SK-N-SH (cell line): Measurements from ENCODE around the gene ITGB3BP.

Experiments
- EP300 ChIP-seq, 2 experiments: IDR thresholded peaks; 2 replicates each; pipeline versions ENCODE4 v1.4.0 to v1.6.1; 2012; ENCODE audit warnings: borderline replicate concordance in 1 of 2, low read depth in 1 of 2, low read length in 1 of 2
- FOXM1 ChIP-seq: IDR thresholded peaks from 2 replicates; pipeline ENCODE4 v1.4.0; 2012; ENCODE audit warnings: low read depth, mild to moderate bottlenecking
- RFX5 ChIP-seq: IDR thresholded peaks from 2 replicates; pipeline ENCODE4 v1.6.1; 2012; ENCODE audit warnings: mild to moderate bottlenecking, improper control_type of control experiment, low read length
- RXRA ChIP-seq: IDR thresholded peaks from 2 replicates; pipeline ENCODE4 v1.4.0; 2012; ENCODE audit warnings: low read depth, mild to moderate bottlenecking, borderline replicate concordance
- SMC3 ChIP-seq: IDR thresholded peaks from 2 replicates; pipeline ENCODE4 v1.6.1; 2012; ENCODE audit warnings: low read depth, low read length, improper control_type of control experiment
- TAF1 ChIP-seq: IDR thresholded peaks from 2 replicates; pipeline ENCODE4 v1.6.1; 2012; ENCODE audit warnings: low read depth, mild to moderate bottlenecking, low read length, moderate library complexity, borderline replicate concordance
- TF ChIP-seq, protein P1 (sequence below): IDR thresholded peaks from 2 replicates; pipeline ENCODE4 v1.6.1; 2012; ENCODE audit warnings: mild to moderate bottlenecking, low read depth, low read length, moderate library complexity
- TF ChIP-seq, protein P2 (sequence below): fragments of 200-600 bp; sonication (generic); IDR thresholded peaks from 2 replicates; pipeline ENCODE4 v1.6.1; 2017; ENCODE audit warnings: antibody characterized with exemption, mild to moderate bottlenecking, moderate library complexity
- TF ChIP-seq, protein P3 (sequence below): IDR thresholded peaks from 2 replicates; pipeline ENCODE4 v1.4.0; 2012; ENCODE audit warnings: low read depth, borderline replicate concordance
- TF ChIP-seq, protein P4 (sequence below): IDR thresholded peaks from 2 replicates; pipeline ENCODE4; 2012

DNA sequence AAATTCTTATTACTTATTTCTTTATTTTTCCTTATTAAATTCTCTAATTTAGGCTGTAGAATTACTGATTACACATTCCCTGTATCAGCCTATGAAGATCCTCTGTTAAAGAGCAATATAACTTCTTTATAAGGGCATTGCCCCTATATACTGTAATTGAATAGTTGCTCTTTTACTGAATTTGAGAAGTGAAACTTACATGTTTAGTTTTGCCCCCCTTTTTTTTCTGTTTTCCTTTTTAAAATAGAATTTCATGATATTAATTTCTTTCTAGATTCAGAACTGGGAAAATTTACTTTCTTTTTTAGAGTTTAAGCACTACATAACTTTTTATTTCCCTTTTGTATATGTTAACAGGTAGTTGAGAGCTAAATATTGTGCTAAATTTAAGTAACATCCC is 40.7 kb upstream of the ITGB3BP start:
- TF ChIP-seq, protein P1, sequence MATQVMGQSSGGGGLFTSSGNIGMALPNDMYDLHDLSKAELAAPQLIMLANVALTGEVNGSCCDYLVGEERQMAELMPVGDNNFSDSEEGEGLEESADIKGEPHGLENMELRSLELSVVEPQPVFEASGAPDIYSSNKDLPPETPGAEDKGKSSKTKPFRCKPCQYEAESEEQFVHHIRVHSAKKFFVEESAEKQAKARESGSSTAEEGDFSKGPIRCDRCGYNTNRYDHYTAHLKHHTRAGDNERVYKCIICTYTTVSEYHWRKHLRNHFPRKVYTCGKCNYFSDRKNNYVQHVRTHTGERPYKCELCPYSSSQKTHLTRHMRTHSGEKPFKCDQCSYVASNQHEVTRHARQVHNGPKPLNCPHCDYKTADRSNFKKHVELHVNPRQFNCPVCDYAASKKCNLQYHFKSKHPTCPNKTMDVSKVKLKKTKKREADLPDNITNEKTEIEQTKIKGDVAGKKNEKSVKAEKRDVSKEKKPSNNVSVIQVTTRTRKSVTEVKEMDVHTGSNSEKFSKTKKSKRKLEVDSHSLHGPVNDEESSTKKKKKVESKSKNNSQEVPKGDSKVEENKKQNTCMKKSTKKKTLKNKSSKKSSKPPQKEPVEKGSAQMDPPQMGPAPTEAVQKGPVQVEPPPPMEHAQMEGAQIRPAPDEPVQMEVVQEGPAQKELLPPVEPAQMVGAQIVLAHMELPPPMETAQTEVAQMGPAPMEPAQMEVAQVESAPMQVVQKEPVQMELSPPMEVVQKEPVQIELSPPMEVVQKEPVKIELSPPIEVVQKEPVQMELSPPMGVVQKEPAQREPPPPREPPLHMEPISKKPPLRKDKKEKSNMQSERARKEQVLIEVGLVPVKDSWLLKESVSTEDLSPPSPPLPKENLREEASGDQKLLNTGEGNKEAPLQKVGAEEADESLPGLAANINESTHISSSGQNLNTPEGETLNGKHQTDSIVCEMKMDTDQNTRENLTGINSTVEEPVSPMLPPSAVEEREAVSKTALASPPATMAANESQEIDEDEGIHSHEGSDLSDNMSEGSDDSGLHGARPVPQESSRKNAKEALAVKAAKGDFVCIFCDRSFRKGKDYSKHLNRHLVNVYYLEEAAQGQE, result no peak
- TF ChIP-seq, protein P2, sequence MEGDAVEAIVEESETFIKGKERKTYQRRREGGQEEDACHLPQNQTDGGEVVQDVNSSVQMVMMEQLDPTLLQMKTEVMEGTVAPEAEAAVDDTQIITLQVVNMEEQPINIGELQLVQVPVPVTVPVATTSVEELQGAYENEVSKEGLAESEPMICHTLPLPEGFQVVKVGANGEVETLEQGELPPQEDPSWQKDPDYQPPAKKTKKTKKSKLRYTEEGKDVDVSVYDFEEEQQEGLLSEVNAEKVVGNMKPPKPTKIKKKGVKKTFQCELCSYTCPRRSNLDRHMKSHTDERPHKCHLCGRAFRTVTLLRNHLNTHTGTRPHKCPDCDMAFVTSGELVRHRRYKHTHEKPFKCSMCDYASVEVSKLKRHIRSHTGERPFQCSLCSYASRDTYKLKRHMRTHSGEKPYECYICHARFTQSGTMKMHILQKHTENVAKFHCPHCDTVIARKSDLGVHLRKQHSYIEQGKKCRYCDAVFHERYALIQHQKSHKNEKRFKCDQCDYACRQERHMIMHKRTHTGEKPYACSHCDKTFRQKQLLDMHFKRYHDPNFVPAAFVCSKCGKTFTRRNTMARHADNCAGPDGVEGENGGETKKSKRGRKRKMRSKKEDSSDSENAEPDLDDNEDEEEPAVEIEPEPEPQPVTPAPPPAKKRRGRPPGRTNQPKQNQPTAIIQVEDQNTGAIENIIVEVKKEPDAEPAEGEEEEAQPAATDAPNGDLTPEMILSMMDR, result no peak
- TF ChIP-seq FOXM1 (no peak), TAF1 (no peak), RXRA (no peak), EP300 (IDR thresholded peaks at IDR 0.05; ENCODE audit: borderline replicate concordance in 1 of 2, low read depth in 1 of 2, low read length in 1 of 2) (no peak), RFX5 (no peak), SMC3 (no peak)
- TF ChIP-seq, protein P3, sequence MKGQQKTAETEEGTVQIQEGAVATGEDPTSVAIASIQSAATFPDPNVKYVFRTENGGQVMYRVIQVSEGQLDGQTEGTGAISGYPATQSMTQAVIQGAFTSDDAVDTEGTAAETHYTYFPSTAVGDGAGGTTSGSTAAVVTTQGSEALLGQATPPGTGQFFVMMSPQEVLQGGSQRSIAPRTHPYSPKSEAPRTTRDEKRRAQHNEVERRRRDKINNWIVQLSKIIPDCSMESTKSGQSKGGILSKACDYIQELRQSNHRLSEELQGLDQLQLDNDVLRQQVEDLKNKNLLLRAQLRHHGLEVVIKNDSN, result no peak
- TF ChIP-seq, protein P4, sequence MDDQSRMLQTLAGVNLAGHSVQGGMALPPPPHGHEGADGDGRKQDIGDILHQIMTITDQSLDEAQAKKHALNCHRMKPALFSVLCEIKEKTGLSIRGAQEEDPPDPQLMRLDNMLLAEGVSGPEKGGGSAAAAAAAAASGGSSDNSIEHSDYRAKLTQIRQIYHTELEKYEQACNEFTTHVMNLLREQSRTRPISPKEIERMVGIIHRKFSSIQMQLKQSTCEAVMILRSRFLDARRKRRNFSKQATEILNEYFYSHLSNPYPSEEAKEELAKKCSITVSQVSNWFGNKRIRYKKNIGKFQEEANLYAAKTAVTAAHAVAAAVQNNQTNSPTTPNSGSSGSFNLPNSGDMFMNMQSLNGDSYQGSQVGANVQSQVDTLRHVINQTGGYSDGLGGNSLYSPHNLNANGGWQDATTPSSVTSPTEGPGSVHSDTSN, result no peak
